Spleen (tissue), 7 donors: Measurements from ENCODE around the gene RANBP9.

Experiments
- CTCF ChIP-seq, 11 experiments: fragments of 200-600 bp in 7 of 11; fragments of 450-650 bp in 4 of 11; sonication (generic) in 4 of 11; IDR thresholded peaks in 8 of 11; conservative IDR thresholded peaks in 3 of 11; 1 replicate in 7 of 11; 2 replicates in 4 of 11; pipeline versions ENCODE4 v1.4.0 to v1.8.0; 2016 to 2021; ENCODE audit warnings: antibody characterized with exemption in 11 of 11, inconsistent platforms in 4 of 11, mild to moderate bottlenecking in 1 of 11
- POLR2A ChIP-seq, 3 donors: fragments of 450-650 bp; IDR thresholded peaks; one replicate each; pipeline ENCODE4 v1.5.1; 2017; ENCODE audit warnings: antibody characterized with exemption in 3 of 3, mild to moderate bottlenecking in 1 of 3
- donor health status: DM: no; HTN: no; CAD: no; lungs with moderate emphysema.
- donor health status: DM: no; HTN: no; CAD: no.
- donor health status: DM: no; HTN: no; CAD: no.

- TF ChIP-seq CTCF (IDR thresholded peaks at IDR 0.05 in 8 of 11, conservative IDR thresholded peaks at IDR 0.05 in 3 of 11) (no peak), POLR2A (IDR thresholded peaks at IDR 0.05) (no peak)
Observed at GRCh38 chr6:13638626-13639025, 73.0 kb downstream of the RANBP9 start.
